Activated CD4-positive, alpha-beta T cell treated with anti-CD3 and anti-CD28 coated beads for 36 hours (primary cell): ENCODE data around the gene SLC25A29. TPM values are rescaled to one million over a fixed set of nuclear protein-coding genes. Genes with fewer than 3 reads are reported as not detected.
"Not testable (repeated sequence)": the region's sequence is repeated elsewhere in the genome, so short reads cannot be mapped to it uniquely, and the experiment has no call there.

Experiments used
- ATAC-seq: fragments of 200-7000 bp; cut with Tn5 transposase; one replicate; pipeline ENCODE4 v1.10.0; 2021; ENCODE audit warnings: mild to moderate bottlenecking, moderate library complexity
- CTCF ChIA-PET: fragments of 350-600 bp; sonication (Branson Sonifier 250); formaldehyde crosslinking; loops from one replicate; lab custom pipeline; 2021; ENCODE audit warnings: antibody characterized with exemption; lab: Charles Lee
- POLR2A ChIA-PET: fragments of 350-600 bp; sonication (Branson Sonifier 250); formaldehyde crosslinking; loops from one replicate; lab custom pipeline; 2021; ENCODE audit warnings: antibody characterized with exemption, inconsistent platforms; lab: Charles Lee
- DNase-seq: peaks from one replicate; pipeline ENCODE4 v3.0.0-alpha.2; 2020
- H3K27ac Mint-ChIP-seq: one replicate; pipeline ENCODE4 v1.8.0; 2021; ENCODE audit warnings: mixed read lengths
- H3K27me3 Mint-ChIP-seq: one replicate; pipeline ENCODE4 v1.8.0; 2021; ENCODE audit warnings: mixed read lengths
- H3K36me3 Mint-ChIP-seq: one replicate; pipeline ENCODE4 v1.8.0; 2021; ENCODE audit warnings: low read depth, mixed read lengths
- H3K4me1 Mint-ChIP-seq: one replicate; pipeline ENCODE4 v1.8.0; 2021; ENCODE audit warnings: mixed read lengths
- H3K4me3 Mint-ChIP-seq: one replicate; pipeline ENCODE4 v1.8.0; 2021; ENCODE audit warnings: mild to moderate bottlenecking, moderate library complexity, mixed read lengths
- H3K9me3 Mint-ChIP-seq: one replicate; pipeline ENCODE4 v1.8.0; 2021; ENCODE audit warnings: low read depth, mixed read lengths
- intact Hi-C, 2 experiments: fragments of 100-400 bp; cut with DNase I in 1 of 2; cut with micrococcal nuclease in 1 of 2; formaldehyde crosslinking; loops; one replicate each; pipeline versions ENCODE4 v1.14.2 to v1.15.1; 2022 to 2024; cut with DNase I, micrococcal nuclease
- total RNA-seq, 2 experiments: library from RNA; stranded (reverse); gene quantifications; one replicate each; pipeline ENCODE4 v1.2.3, GENCODE V29; 2021

Gene SLC25A29
- total RNA-seq, 2 experiments from 2014 or later = 5.4 to 5.8 TPM

GRCh38 chr14:100321473-100322137 lies 15.4 kb upstream of the SLC25A29 start:
- no peaks in the 10 kb centered on the region for H3K27me3 Mint-ChIP-seq
- POLR2A ChIA-PET = interaction anchor here (0.5 kb wide), 1 partner anchor 39 kb away, joined by 3 read pairs; no protein-coding TSS in a partner anchor
- intact Hi-C loops = no loop called here
- H3K27ac Mint-ChIP-seq = no peak overlapping the region
- CTCF ChIA-PET = interaction anchor here (0.5 to 0.9 kb wide), 5 partner anchors 22 to 332 kb away, joined by 3 to 4 read pairs (median 3); no protein-coding TSS in a partner anchor
- DNase-seq = no peak
- no peak overlapping the region for H3K4me3 Mint-ChIP-seq
- H3K9me3 Mint-ChIP-seq = no peaks in the 10 kb centered on the region
- ATAC-seq = no peak
- H3K36me3 Mint-ChIP-seq = no peaks in the 10 kb centered on the region
- H3K4me1 Mint-ChIP-seq = peaks cover 4% of the 10 kb centered on the region

GRCh38 chr14:100320157-100320856 lies 14.1 kb upstream of the SLC25A29 start:
- ATAC-seq (no peak), DNase-seq (no peak)
- Mint-ChIP-seq H3K9me3 (no peaks in the 10 kb centered on the region), H3K27me3 (no peaks in the 10 kb centered on the region), H3K4me1 (peaks cover 4% of the 10 kb centered on the region), H3K36me3 (no peaks in the 10 kb centered on the region), H3K4me3 (no peak overlapping the region), H3K27ac (no peak overlapping the region)
- intact Hi-C loops = no loop called here
- ChIA-PET CTCF (no interaction called here), POLR2A (no interaction called here)

DNA sequence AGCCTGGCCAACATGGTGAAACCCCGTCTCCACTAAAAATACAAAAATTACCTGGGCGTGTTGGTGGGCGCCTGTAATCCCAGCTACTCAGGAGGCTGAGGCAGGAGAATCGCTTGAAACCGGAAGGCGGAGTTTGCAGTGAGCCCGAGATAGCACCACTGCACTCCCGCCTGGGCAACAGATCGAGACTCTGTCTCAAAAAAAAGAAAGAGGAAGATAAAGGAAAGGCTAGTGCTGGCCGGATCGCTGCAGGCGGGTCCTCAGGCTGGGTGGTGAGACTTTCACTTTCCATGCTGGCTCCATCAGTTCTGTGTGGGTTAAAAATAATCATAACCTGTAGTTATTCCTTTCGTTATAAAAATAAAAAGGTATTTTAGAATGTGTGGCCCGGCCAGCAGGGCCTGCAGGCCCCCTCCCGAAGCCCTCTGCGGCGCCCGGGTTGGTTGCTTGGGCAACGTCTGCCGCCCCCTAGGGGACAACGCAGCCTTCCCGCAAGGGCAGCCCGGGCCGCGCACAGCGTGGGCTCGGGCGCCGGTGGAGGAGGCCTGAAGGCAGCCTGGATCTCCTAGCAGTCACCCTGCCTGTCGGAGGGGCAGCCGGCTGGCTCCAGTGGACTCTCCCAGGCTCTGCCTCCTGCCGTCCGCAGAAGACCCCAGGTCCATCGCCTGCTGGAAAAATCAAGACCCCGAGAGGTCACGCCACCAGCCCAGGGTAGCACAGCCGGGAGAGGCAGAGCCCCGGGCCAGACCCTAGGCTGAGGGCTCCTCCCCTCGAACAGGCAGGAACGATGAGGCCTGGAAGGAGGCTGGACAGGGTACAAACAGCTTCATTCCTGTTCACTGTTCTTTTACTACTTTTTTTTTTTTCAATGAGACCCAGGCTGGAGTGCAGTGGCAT lies 11.9 kb upstream of the SLC25A29 start:
- intact Hi-C loops = loop anchor here in 1 of 2 experiments (1.0 kb wide), 1 partner anchor 33 kb away; no protein-coding TSS in a partner anchor
- H3K27ac Mint-ChIP-seq = peak overlapping the region; percentile 63

DNA sequence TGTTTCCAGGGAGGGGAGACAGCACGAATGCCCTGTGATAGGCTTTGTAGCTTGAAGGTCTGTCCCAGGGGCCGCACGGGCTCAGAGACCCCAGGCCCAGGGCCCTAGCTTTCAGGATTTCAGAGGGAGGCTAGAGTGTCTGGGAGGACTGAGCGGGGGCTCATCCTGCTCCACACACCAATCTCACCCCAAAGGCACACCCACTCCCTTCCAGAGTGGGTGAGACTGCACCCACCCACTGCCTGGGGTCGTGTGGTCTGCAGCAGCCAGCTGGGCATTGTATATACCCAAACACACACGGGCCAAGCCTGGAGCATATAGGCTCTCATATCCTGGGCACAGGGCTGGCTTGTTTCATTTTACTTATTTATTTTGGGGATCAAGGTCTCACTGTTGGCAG lies 11.1 kb upstream of the SLC25A29 start:
- H3K4me3 Mint-ChIP-seq = no peak overlapping the region
- peaks cover 7% of the 10 kb centered on the region for H3K4me1 Mint-ChIP-seq
- ChIA-PET POLR2A (no interaction called here), CTCF (interaction anchor here (0.6 to 0.9 kb wide), 2 partner anchors 23 to 68 kb away, joined by 3 to 6 read pairs; no protein-coding TSS in a partner anchor)
- no peak for ATAC-seq
- no peaks in the 10 kb centered on the region for H3K9me3 Mint-ChIP-seq
- no peaks in the 10 kb centered on the region for H3K27me3 Mint-ChIP-seq
- H3K36me3 Mint-ChIP-seq = no peaks in the 10 kb centered on the region
- no peak for DNase-seq
- no peak overlapping the region for H3K27ac Mint-ChIP-seq
- intact Hi-C loops = no loop called here

More for the DNA sequence above, 11.9 kb upstream of the SLC25A29 start:
- no peaks in the 10 kb centered on the region for H3K9me3 Mint-ChIP-seq
- H3K4me1 Mint-ChIP-seq = peaks cover 7% of the 10 kb centered on the region
- CTCF ChIA-PET = interaction anchor here (0.9 kb wide), 1 partner anchor 24 kb away, joined by 3 read pairs; no protein-coding TSS in a partner anchor
- peak overlapping the region; percentile 50 for H3K4me3 Mint-ChIP-seq
- no peaks in the 10 kb centered on the region for H3K36me3 Mint-ChIP-seq
- ATAC-seq = peak; percentile 98
- DNase-seq = peak; percentile 85
- no peaks in the 10 kb centered on the region for H3K27me3 Mint-ChIP-seq
- POLR2A ChIA-PET = no interaction called here

- Mint-ChIP-seq H3K4me1 (peaks cover 7% of the 10 kb centered on the region), H3K36me3 (no peaks in the 10 kb centered on the region), H3K4me3 (no peak overlapping the region), H3K27ac (no peak overlapping the region), H3K27me3 (no peaks in the 10 kb centered on the region), H3K9me3 (no peaks in the 10 kb centered on the region)
- intact Hi-C loops = no loop called here
- no peak for DNase-seq
- ChIA-PET CTCF (interaction anchor here (1.1 to 2.0 kb wide), 2 partner anchors 17 to 30 kb away, joined by 4 to 5 read pairs; no protein-coding TSS in a partner anchor), POLR2A (interaction anchor here (0.7 kb wide), 1 partner anchor 17 kb away, joined by 5 read pairs; no protein-coding TSS in a partner anchor)
- ATAC-seq = no peak
Observed at GRCh38 chr14:100314724-100315123, 8.5 kb upstream of the SLC25A29 start.

DNA sequence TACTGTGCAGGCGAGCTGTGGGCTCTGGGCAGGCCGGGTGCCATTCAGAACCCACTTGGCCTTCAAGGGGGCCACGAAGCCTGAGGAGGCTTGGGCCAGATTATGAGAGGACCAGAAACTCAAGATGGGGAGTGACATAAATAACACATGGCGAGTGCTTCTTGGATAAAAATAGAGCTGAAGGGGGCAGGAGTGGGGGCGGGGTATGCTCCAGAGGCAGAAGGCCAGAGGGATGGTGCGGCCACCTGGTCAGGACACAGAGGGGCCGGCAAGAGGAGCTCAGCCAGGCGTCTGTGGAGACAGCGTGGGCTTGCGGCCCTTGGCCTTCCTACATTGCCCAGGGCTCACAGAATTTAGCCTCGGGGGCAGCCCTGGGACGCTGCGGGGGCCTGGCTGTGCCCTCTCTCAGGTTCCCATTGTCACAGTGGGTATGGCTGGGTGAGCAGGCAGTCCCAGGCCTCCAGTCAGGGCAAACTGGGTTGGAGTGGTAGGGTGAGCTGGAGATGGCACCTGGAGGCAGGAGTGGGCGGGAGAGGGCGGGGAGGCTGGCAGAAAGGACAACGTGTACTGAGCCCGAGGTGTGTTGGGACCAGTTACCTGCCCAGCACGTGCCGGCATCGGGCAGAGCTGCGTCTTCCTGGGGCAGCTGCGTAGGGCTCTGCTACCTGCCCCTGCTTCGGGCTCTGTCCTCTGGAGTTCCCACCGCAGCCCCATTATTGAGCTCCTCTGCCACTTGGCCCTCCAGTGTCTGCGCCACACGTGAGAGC lies 7.4 kb upstream of the SLC25A29 start:
- Mint-ChIP-seq H3K27me3 (no peaks in the 10 kb centered on the region), H3K4me3 (no peak overlapping the region), H3K9me3 (no peaks in the 10 kb centered on the region), H3K36me3 (no peaks in the 10 kb centered on the region), H3K27ac (no peak overlapping the region), H3K4me1 (peaks cover 7% of the 10 kb centered on the region)
- DNase-seq (no peak), ATAC-seq (no peak)
- CTCF ChIA-PET = interaction anchor here (0.6 to 2.6 kb wide), 5 partner anchors 11 to 82 kb away, joined by 3 to 10 read pairs (median 4); no protein-coding TSS in a partner anchor
- intact Hi-C loops = no loop called here
- POLR2A ChIA-PET = no interaction called here

- POLR2A ChIA-PET = no interaction called here
- H3K36me3 Mint-ChIP-seq = no peaks in the 10 kb centered on the region
- no peak for ATAC-seq
- DNase-seq = no peak
- H3K4me3 Mint-ChIP-seq = no peak overlapping the region
- peaks cover 7% of the 10 kb centered on the region for H3K4me1 Mint-ChIP-seq
- no peaks in the 10 kb centered on the region for H3K9me3 Mint-ChIP-seq
- intact Hi-C loops = no loop called here
- no peak overlapping the region for H3K27ac Mint-ChIP-seq
- CTCF ChIA-PET = interaction anchor here (0.6 to 2.6 kb wide), 4 partner anchors 10 to 124 kb away, joined by 3 to 10 read pairs (median 5); no protein-coding TSS in a partner anchor
- H3K27me3 Mint-ChIP-seq = no peaks in the 10 kb centered on the region
Observed at GRCh38 chr14:100312877-100313400, 6.7 kb upstream of the SLC25A29 start.

- H3K36me3 Mint-ChIP-seq, H3K27ac Mint-ChIP-seq, H3K9me3 Mint-ChIP-seq, DNase-seq, ATAC-seq, H3K4me3 Mint-ChIP-seq, H3K27me3 Mint-ChIP-seq, POLR2A ChIA-PET, intact Hi-C loops, H3K4me1 Mint-ChIP-seq: not testable (repeated sequence)
- CTCF ChIA-PET = interaction anchor here (0.6 to 2.6 kb wide), 2 partner anchors 9 to 125 kb away, joined by 5 to 10 read pairs; no protein-coding TSS in a partner anchor
Observed at GRCh38 chr14:100312110-100312876, 6.0 kb upstream of the SLC25A29 start.

DNA sequence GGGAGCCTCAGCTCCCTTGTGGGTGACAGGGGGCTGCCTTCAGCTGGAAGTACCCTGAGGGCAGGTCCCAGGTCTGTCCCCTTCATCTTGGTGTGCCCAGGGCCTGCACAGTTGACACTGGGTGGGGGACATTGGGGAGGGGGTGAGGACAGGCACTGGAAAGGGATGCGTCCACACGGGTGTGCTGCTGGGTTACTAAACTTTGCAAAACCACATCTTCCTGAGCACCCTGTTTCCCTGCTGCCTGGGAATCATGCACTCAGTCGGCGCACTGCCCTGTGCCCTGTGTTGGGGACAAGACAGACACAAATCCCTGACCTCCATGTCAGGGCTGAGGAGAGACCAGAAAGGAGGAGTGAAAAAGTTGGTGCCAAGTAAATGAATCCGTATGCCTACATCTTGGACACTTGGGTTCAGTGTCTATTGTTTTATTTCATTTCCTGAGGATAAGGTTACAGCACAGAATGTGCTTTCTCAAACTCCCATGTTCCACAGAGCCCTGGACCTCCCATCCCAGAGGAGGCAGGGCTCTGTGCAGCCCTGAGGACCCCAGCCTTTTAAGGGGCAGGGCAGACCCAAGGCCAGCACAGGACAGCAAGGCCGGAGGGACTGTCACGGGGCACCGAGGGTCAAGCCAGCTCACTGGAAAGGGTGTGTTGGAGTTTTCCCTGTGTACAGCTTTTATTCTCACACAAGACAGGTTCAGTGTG lies 2.9 kb upstream of the SLC25A29 start:
- no peaks in the 10 kb centered on the region for H3K36me3 Mint-ChIP-seq
- no peak for ATAC-seq
- CTCF ChIA-PET = interaction anchor here (0.9 to 1.4 kb wide), 2 partner anchors 37 to 116 kb away, joined by 3 read pairs; no protein-coding TSS in a partner anchor
- intact Hi-C loops = no loop called here
- POLR2A ChIA-PET = no interaction called here
- no peak overlapping the region for H3K4me3 Mint-ChIP-seq
- peaks cover 14% of the 10 kb centered on the region for H3K27me3 Mint-ChIP-seq
- H3K4me1 Mint-ChIP-seq = peaks cover 7% of the 10 kb centered on the region
- no peaks in the 10 kb centered on the region for H3K9me3 Mint-ChIP-seq
- DNase-seq = no peak
- no peak overlapping the region for H3K27ac Mint-ChIP-seq
